ENCODE results near the gene CANX.

- TF ChIP-seq CTCF (IDR thresholded peaks at IDR 0.05) (peak; percentile 58 to 88 (median 87)), POLR2A (IDR thresholded peaks at IDR 0.05) (no peak)
These were observed 64.6 kb downstream of the CANX start for GRCh38 chr5:179763215-179763945.

Measured in ovary (tissue), 3 donors.